ENCODE data around the gene ETF1.

ETF1 gene

GRCh38 chr5:138542956-138543729, at the start of gene ETF1:
ETF1 (minus strand) TSS chr5:138543236; CDS start chr5:138542918, 318 bp downstream.
- DNase-seq, result peak; percentile 100

GRCh38 chr5:138588013-138588788, 45.2 kb upstream of the ETF1 start:
- no peak for DNase-seq

GRCh38 chr5:138585157-138585556, 42.1 kb upstream of the ETF1 start:
- no peak for DNase-seq

GRCh38 chr5:138583984-138584637, 41.1 kb upstream of the ETF1 start:
- DNase-seq, result no peak

GRCh38 chr5:138582959-138583358, 39.9 kb upstream of the ETF1 start:
- DNase-seq, result no peak

GRCh38 chr5:138580777-138581176, 37.7 kb upstream of the ETF1 start:
- no peak for DNase-seq

GRCh38 chr5:138580001-138580400, 37.0 kb upstream of the ETF1 start:
- DNase-seq, result no peak

- DNase-seq, result no peak
Observed at GRCh38 chr5:138579517-138579863, 36.5 kb upstream of the ETF1 start.

- no peak for DNase-seq
Observed at GRCh38 chr5:138577452-138577851, 34.4 kb upstream of the ETF1 start.

- DNase-seq, result peak; percentile 97
Observed at GRCh38 chr5:138575194-138576015, 32.4 kb upstream of the ETF1 start, which contains the start of gene HSPA9. HSPA9 (minus strand) TSS chr5:138575401; CDS start chr5:138575318, 83 bp downstream.

GRCh38 chr5:138574744-138575193, 31.7 kb upstream of the ETF1 start:
- no peak for DNase-seq

GRCh38 chr5:138573949-138574670, 31.1 kb upstream of the ETF1 start:
- DNase-seq, result no peak

- no peak for DNase-seq
Observed at GRCh38 chr5:138573223-138573622, 30.2 kb upstream of the ETF1 start.

- no peak for DNase-seq
Observed at GRCh38 chr5:138570871-138571270, 27.8 kb upstream of the ETF1 start.

GRCh38 chr5:138569782-138570181, 26.7 kb upstream of the ETF1 start:
- no peak for DNase-seq

GRCh38 chr5:138568061-138568824, 25.2 kb upstream of the ETF1 start:
- no peak for DNase-seq

GRCh38 chr5:138566792-138567191, 23.8 kb upstream of the ETF1 start:
- no peak for DNase-seq

GRCh38 chr5:138565100-138565821, 22.2 kb upstream of the ETF1 start:
- DNase-seq, result no peak

GRCh38 chr5:138564242-138564641, 21.2 kb upstream of the ETF1 start:
- DNase-seq, result no peak

GRCh38 chr5:138563340-138564118, 20.5 kb upstream of the ETF1 start:
- DNase-seq, result no peak

Data from midbrain (tissue), 1 donor.